HCT116 (cell line): ENCODE data around the gene SEH1L. TPM values are rescaled to one million over a fixed set of nuclear protein-coding genes. Genes with fewer than 3 reads are reported as not detected.

Source experiments
- ATAC-seq: fragments of 200-7000 bp; cut with Tn5 transposase; 2 replicates; pipeline ENCODE4 v1.9.1; 2020; ENCODE audit warnings: mild to moderate bottlenecking, moderate library complexity
- BruUV-seq: library from RNA; stranded (reverse); fragments of 400-500 nt; replicated peaks from 2 replicates; lab custom pipeline; 2021; lab: Mats Ljungman, UMichigan
- CTCF ChIA-PET: fragments of 300-600 bp; sonication (Branson Sonifier 250); formaldehyde crosslinking; loops from one replicate; lab custom pipeline; 2021; ENCODE audit warnings: antibody characterized with exemption; lab: Charles Lee
- POLR2A ChIA-PET: fragments of 300-600, 350-600 bp; sonication (Branson Sonifier 250); formaldehyde crosslinking; loops from one replicate; lab custom pipeline; 2021; ENCODE audit warnings: antibody characterized with exemption; lab: Charles Lee
- RAD21 ChIA-PET, 2 experiments: fragments of 300-600 bp; sonication (Branson Sonifier 250); formaldehyde crosslinking; loops; one replicate each; lab custom pipeline; 2023; ENCODE audit warnings: low total read pairs in 2 of 2; ENCODE audit not compliant: uncharacterized antibody in 2 of 2, unreplicated experiment in 2 of 2, low non-redundant PET in 1 of 2; lab: Charles Lee
- DNase-seq: peaks from one replicate; pipeline ENCODE4 v3.0.0-alpha.2; 2010; ENCODE audit warnings: low read depth, low spot score
- H2AFZ ChIP-seq: fragments of 200-600 bp; shearing (Covaris generic), sonication (generic); 2 replicates; pipeline ENCODE4 v1.6.1; 2017; ENCODE audit warnings: low read depth, mixed run types, mixed read lengths, antibody characterized with exemption, low read length; ENCODE audit not compliant: poor library complexity, severe bottlenecking
- H3K27ac ChIP-seq: 2 replicates; pipeline ENCODE4 v1.5.1; 2012; ENCODE audit warnings: low read depth, low read length
- H3K27me3 ChIP-seq: fragments of 200-600 bp; sonication (generic); 2 replicates; pipeline ENCODE4 v1.6.1; 2016; ENCODE audit warnings: mixed run types, low read length, mixed read lengths; ENCODE audit not compliant: insufficient read depth
- H3K36me3 ChIP-seq, 2 experiments: fragments of 200-500 bp in 1 of 2; fragments of 200-600 bp in 1 of 2; sonication (Bioruptor generic) in 1 of 2; sonication (generic) in 1 of 2; 2 replicates each; pipeline versions ENCODE4 v1.5.1 to v1.6.1; 2014 to 2016; ENCODE audit warnings: low read length in 2 of 2, inconsistent platforms in 1 of 2, mixed read lengths in 1 of 2, mixed run types in 1 of 2; ENCODE audit not compliant: insufficient read depth in 2 of 2, control insufficient read depth in 1 of 2
- H3K4me1 ChIP-seq, 2 experiments: fragments of 200-600 bp in 1 of 2; sonication (generic) in 1 of 2; 2 replicates each; pipeline versions ENCODE4 v1.5.1 to v1.6.1; 2012 to 2017; ENCODE audit warnings: low read length in 2 of 2, inconsistent platforms in 1 of 2, mild to moderate bottlenecking in 1 of 2, mixed read lengths in 1 of 2, mixed run types in 1 of 2, moderate library complexity in 1 of 2; ENCODE audit not compliant: insufficient read depth in 2 of 2, control insufficient read depth in 1 of 2
- H3K4me2 ChIP-seq: fragments of 200-600 bp; sonication (generic); 2 replicates; pipeline ENCODE4 v1.6.1; 2017; ENCODE audit warnings: mixed run types, low read length, mixed read lengths
- H3K4me3 ChIP-seq, 2 experiments: fragments of 200-600 bp in 1 of 2; sonication (generic) in 1 of 2; replicated peaks in 1 of 2; 2 replicates each; pipeline ENCODE4 v1.5.1; 2011 to 2016; ENCODE audit warnings: low read length in 2 of 2, control low read depth in 1 of 2, low read depth in 1 of 2, mild to moderate bottlenecking in 1 of 2, mixed read lengths in 1 of 2, mixed run types in 1 of 2
- H3K79me2 ChIP-seq: fragments of 200-600 bp; sonication (generic); 2 replicates; pipeline ENCODE4 v1.6.1; 2017; ENCODE audit warnings: mild to moderate bottlenecking, mixed run types, low read length, moderate library complexity, mixed read lengths; ENCODE audit not compliant: insufficient read depth
- H3K9ac ChIP-seq: fragments of 200-600 bp; sonication (generic); 2 replicates; pipeline ENCODE4 v1.6.1; 2016; ENCODE audit warnings: low read length, mixed read lengths
- H3K9me2 ChIP-seq: fragments of 200-600 bp; sonication (generic), shearing (Covaris generic); 2 replicates; pipeline ENCODE4 v1.6.1; 2017; ENCODE audit warnings: mixed run types, mild to moderate bottlenecking, moderate library complexity; ENCODE audit not compliant: insufficient read depth
- H3K9me3 ChIP-seq, 2 experiments: fragments of 200-500 bp in 1 of 2; fragments of 200-600 bp in 1 of 2; sonication (Bioruptor generic) in 1 of 2; sonication (generic) in 1 of 2; 2 replicates each; pipeline ENCODE4 v1.6.1; 2014 to 2017; ENCODE audit warnings: low read length in 2 of 2, mixed read lengths in 2 of 2, inconsistent platforms in 1 of 2, low read depth in 1 of 2, mild to moderate bottlenecking in 1 of 2, mixed run types in 1 of 2, moderate library complexity in 1 of 2; ENCODE audit not compliant: control insufficient read depth in 1 of 2, insufficient read depth in 1 of 2
- H4K20me1 ChIP-seq: fragments of 200-600 bp; sonication (generic), shearing (Covaris generic); 2 replicates; pipeline ENCODE4 v1.6.1; 2017; ENCODE audit warnings: mixed run types, mild to moderate bottlenecking, moderate library complexity; ENCODE audit not compliant: insufficient read depth
- CBX3 ChIP-seq: IDR thresholded peaks from 2 replicates; pipeline ENCODE4 v1.6.1; 2012; ENCODE audit warnings: low read depth
- CEBPB ChIP-seq: IDR thresholded peaks from 2 replicates; pipeline ENCODE4 v1.6.1; 2012; ENCODE audit warnings: low read depth
- CTCF ChIP-seq, 3 experiments: fragments of 200-600 bp in 1 of 3; sonication (generic) in 1 of 3; IDR thresholded peaks in 2 of 3; conservative IDR thresholded peaks in 1 of 3; 2 replicates each; pipeline ENCODE4 v1.5.1; 2012 to 2017; ENCODE audit warnings: low read depth in 2 of 3, low read length in 2 of 3, antibody characterized with exemption in 1 of 3, borderline replicate concordance in 1 of 3, control low read depth in 1 of 3, mild to moderate bottlenecking in 1 of 3, mixed read lengths in 1 of 3, mixed run types in 1 of 3, moderate library complexity in 1 of 3; ENCODE audit not compliant: insufficient read depth in 1 of 3
- EGR1 ChIP-seq: IDR thresholded peaks from 2 replicates; pipeline ENCODE4 v1.6.1; 2012; ENCODE audit warnings: low read depth
- ELF1 ChIP-seq: IDR thresholded peaks from 2 replicates; pipeline ENCODE4 v1.6.1; 2012; ENCODE audit warnings: low read depth, borderline replicate concordance
- EZH2phosphoT487 ChIP-seq: fragments of 200-600 bp; IDR thresholded peaks from 2 replicates; pipeline ENCODE4 v1.6.1; 2018; ENCODE audit warnings: antibody characterized with exemption, borderline replicate concordance
- FOSL1 ChIP-seq: IDR thresholded peaks from 2 replicates; pipeline ENCODE4 v1.6.1; 2012; ENCODE audit warnings: low read depth
- POLR2A ChIP-seq: IDR thresholded peaks from 2 replicates; pipeline ENCODE4 v1.7.0; 2011; ENCODE audit warnings: borderline replicate concordance; ENCODE audit not compliant: insufficient read depth, insufficient read length; ENCODE audit errors: extremely low read depth
- POLR2AphosphoS5 ChIP-seq: IDR thresholded peaks from 2 replicates; pipeline ENCODE4 v1.6.1; 2011; ENCODE audit warnings: mild to moderate bottlenecking, low read depth, low read length, moderate library complexity
- SRF ChIP-seq: IDR thresholded peaks from 2 replicates; pipeline ENCODE4 v1.6.1; 2012; ENCODE audit warnings: low read depth
- ZBTB33 ChIP-seq: IDR thresholded peaks from 2 replicates; pipeline ENCODE4 v1.6.1; 2011; ENCODE audit warnings: mild to moderate bottlenecking, low read length, moderate library complexity; ENCODE audit not compliant: insufficient replicate concordance; ENCODE audit errors: extremely low read depth
- intact Hi-C: fragments of 100-400 bp; cut with micrococcal nuclease; formaldehyde crosslinking; loops from 2 replicates; pipeline ENCODE4 v1.10.0; 2022
- total RNA-seq: library from RNA; stranded (reverse); gene quantifications from one replicate; pipeline ENCODE4 v1.2.1, GENCODE V29; 2021; ENCODE audit not compliant: unreplicated experiment
- TF ChIP-seq, protein P1 (sequence below): IDR thresholded peaks from 2 replicates; pipeline ENCODE4 v1.6.1; 2012; ENCODE audit warnings: low read depth

SEH1L gene
- total RNA-seq, 1 experiment from 2014 or later, result 83.7 TPM

DNA sequence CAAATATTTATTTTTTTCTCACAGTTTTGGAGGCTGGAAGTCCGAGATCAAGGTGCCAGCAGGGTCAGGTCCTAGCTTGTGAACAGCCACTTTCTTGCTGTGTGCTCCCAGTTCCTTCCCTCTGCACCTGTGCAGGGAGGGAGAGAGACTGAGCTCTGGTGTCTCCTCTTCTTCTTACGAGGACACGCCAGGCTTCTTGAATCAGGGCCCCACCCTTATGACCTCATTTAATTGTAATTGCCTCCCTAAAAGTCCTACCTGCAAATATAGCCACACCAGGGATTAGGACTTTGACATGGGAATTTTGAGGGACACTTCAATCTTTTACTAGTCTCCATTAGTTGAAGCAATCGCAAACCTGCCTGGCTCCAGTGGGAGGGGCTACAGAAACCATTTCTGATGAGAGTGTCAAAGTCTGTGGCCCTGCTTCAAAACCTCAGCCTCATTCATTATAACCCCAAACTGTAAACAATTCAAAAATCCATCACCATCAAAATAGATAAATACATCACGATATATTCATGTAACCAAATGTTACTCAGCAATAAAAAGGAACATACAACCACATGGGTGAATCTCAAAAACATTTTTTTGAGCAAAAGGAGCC is 18.2 kb upstream of the SEH1L start (continued):
- TF ChIP-seq ZBTB33 (no peak), POLR2AphosphoS5 (no peak), EGR1 (no peak), FOSL1 (no peak), POLR2A (no peak)

DNA sequence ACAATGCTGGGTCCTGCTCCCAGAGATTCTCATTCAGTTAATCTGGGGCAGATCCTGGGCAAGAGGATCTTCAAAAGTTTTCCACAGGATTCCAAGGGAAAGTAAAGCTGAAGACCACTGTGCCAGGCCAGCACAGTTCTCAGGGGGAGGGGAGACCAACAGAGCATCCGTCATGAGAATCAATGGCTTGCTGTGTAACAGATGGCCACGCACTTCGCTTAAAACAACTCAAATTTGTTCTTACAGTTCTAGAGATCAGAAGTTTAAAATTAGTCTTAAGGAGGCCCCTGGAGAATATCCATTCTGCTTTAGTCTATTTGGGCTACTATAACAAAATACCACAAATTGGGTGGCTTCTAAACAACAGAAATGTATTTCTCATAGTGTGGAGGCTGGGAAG is 17.4 kb upstream of the SEH1L start:
- H3K79me2 ChIP-seq, result no peaks in the 10 kb centered on the region
- H3K27me3 ChIP-seq, result no peaks in the 10 kb centered on the region
- H3K36me3 ChIP-seq, result no peaks in the 10 kb centered on the region
- intact Hi-C loops, result no loop called here
- no peak overlapping the region for H3K4me3 ChIP-seq
- H2AFZ ChIP-seq, result no peak overlapping the region
- peaks cover 0 to 3% of the 10 kb centered on the region in 2 experiments; a peak in 1 of 4 replicates for H3K4me1 ChIP-seq
- no peak overlapping the region for H3K27ac ChIP-seq
- H3K9me3 ChIP-seq, result no peaks in the 10 kb centered on the region
- POLR2A ChIA-PET, result no interaction called here
- ATAC-seq, result no peak
- no peak overlapping the region for H3K4me2 ChIP-seq
- DNase-seq, result no peak
- H3K9ac ChIP-seq, result no peak overlapping the region
- BruUV-seq, result no TSS peak
- RAD21 ChIA-PET, result interaction anchor here in 1 of 2 experiments (0.6 kb wide), 1 partner anchor 186 kb away, joined by 3 read pairs; no protein-coding TSS in a partner anchor
- H4K20me1 ChIP-seq, result no peaks in the 10 kb centered on the region
- no peaks in the 10 kb centered on the region for H3K9me2 ChIP-seq
- CTCF ChIA-PET, result no interaction called here
- TF ChIP-seq CBX3 (no peak), POLR2AphosphoS5 (no peak), ELF1 (no peak), CEBPB (no peak), CTCF (IDR thresholded peaks at IDR 0.05 in 2 of 3, conservative IDR thresholded peaks at IDR 0.05 in 1 of 3; ENCODE audit: borderline replicate concordance in 1 of 3, insufficient read depth in 1 of 3, low read depth in 2 of 3, low read length in 2 of 3) (no peak), SRF (no peak), EZH2phosphoT487 (no peak), POLR2A (no peak)
- TF ChIP-seq, protein P1, sequence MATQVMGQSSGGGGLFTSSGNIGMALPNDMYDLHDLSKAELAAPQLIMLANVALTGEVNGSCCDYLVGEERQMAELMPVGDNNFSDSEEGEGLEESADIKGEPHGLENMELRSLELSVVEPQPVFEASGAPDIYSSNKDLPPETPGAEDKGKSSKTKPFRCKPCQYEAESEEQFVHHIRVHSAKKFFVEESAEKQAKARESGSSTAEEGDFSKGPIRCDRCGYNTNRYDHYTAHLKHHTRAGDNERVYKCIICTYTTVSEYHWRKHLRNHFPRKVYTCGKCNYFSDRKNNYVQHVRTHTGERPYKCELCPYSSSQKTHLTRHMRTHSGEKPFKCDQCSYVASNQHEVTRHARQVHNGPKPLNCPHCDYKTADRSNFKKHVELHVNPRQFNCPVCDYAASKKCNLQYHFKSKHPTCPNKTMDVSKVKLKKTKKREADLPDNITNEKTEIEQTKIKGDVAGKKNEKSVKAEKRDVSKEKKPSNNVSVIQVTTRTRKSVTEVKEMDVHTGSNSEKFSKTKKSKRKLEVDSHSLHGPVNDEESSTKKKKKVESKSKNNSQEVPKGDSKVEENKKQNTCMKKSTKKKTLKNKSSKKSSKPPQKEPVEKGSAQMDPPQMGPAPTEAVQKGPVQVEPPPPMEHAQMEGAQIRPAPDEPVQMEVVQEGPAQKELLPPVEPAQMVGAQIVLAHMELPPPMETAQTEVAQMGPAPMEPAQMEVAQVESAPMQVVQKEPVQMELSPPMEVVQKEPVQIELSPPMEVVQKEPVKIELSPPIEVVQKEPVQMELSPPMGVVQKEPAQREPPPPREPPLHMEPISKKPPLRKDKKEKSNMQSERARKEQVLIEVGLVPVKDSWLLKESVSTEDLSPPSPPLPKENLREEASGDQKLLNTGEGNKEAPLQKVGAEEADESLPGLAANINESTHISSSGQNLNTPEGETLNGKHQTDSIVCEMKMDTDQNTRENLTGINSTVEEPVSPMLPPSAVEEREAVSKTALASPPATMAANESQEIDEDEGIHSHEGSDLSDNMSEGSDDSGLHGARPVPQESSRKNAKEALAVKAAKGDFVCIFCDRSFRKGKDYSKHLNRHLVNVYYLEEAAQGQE, result no peak
